ENCODE results near the gene ZNF30. TPM values are rescaled to one million over a fixed set of nuclear protein-coding genes. Genes with fewer than 3 reads are reported as not detected.

Gene ZNF30
- total RNA-seq, 5 donors from 2014 or later (not counting 1 experiment from before 2014, with no cell fraction given) = 3.2 to 10.5 (median 8.7) TPM

DNA sequence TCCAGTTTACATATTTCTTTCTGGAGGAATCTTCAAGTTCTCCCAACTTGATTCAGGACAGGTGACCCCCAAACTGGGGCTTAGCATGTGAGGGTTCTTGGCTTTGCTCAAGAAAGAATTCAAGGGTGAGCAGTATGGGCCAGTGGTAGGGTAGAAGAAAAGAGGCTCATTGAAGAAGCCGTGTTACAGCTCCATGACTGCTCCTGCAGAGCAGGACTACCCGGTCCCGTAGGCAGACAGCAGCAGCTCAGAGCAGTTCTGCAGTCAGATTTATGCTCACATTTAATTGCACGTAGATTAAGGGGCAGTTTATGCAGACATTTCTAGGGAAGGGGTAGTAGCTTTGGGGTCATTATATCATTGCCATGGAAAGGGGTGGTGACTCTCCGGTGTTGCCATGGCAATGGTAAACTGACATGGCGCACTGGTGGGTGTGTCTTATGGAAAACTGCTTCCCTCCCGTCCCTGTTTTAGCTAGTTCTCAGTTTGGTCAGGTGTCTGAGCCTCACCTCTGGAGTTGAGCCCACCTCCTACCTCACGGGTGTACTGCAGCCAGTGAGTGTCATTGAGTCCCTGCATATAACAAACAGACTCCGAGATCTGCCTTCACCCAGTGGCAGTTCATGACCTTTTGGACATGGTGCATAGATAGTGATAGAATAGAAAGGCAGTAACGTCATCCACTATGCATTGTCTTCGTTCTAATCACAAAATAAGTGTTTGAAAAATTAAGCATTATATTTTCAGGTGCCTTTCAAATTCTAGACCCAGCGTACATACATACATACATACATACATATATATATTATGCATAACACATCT lies 53.3 kb downstream of the ZNF30 start:
- Mint-ChIP-seq H3K36me3 (no peaks in the 10 kb centered on the region), H3K9me3 (peaks cover 0 to 9% (median 0%) of the 10 kb centered on the region in 3 donors), H3K4me1 (peaks cover under 1 to 14% (median 12%) of the 10 kb centered on the region in 3 donors), H3K27ac (no peak overlapping the region), H3K27me3 (peaks cover 0 to 3% of the 10 kb centered on the region in 2 donors), H3K4me3 (no peak overlapping the region)
- CTCF ChIA-PET = no interaction called here
- Histone ChIP-seq H3K27ac (ENCODE audit: low read length) (no peak overlapping the region), H3K4me3 (ENCODE audit: control insufficient read depth in 1 of 2, extremely low read depth in 1 of 2, low read length in 1 of 2) (no peak overlapping the region), H3K9me3 (no peaks in the 10 kb centered on the region), H3K27me3 (replicated peaks in 1 of 2; ENCODE audit: control insufficient read depth in 2 of 2, extremely low read depth in 1 of 2, insufficient read depth in 2 of 2, low read length in 1 of 2) (no peaks in the 10 kb centered on the region), H3K36me3 (ENCODE audit: control insufficient read depth in 2 of 2, extremely low read depth in 1 of 2, insufficient read depth in 1 of 2, low read length in 1 of 2) (no peaks in the 10 kb centered on the region), H3K4me1 (ENCODE audit: control insufficient read depth in 1 of 2, extremely low read depth in 1 of 2, insufficient read depth in 2 of 2, low read length in 2 of 2) (peaks cover 0 to 2% of the 10 kb centered on the region in 2 experiments)
- DNase-seq (no peak), ATAC-seq (replicated peaks in 1 of 4) (no peak)
- POLR2A ChIA-PET = interaction anchor here in 1 of 2 donors (0.6 kb wide), 1 partner anchor 207 kb away, joined by 3 read pairs; no protein-coding TSS in a partner anchor
- WGBS (ENCODE audit: insufficient coverage) = 92% methylated on average over 7 of the region's 12 CpGs

GRCh38 chr19:34982275-34982674 lies 55.6 kb downstream of the ZNF30 start:
- ChIA-PET CTCF (no interaction called here), POLR2A (no interaction called here)
- no peak for ATAC-seq (replicated peaks in 1 of 4)
- peaks cover 5 to 7% of the 10 kb centered on the region in 2 experiments for H3K4me1 ChIP-seq (ENCODE audit: control insufficient read depth in 1 of 2, extremely low read depth in 1 of 2, insufficient read depth in 2 of 2, low read length in 2 of 2)
- Mint-ChIP-seq H3K4me1 (peaks cover 11 to 24% (median 19%) of the 10 kb centered on the region in 3 donors), H3K9me3 (no peaks in the 10 kb centered on the region), H3K36me3 (no peaks in the 10 kb centered on the region), H3K27me3 (peaks cover 0 to 3% of the 10 kb centered on the region in 2 donors), H3K27ac (no peak overlapping the region), H3K4me3 (no peak overlapping the region)
- no peaks in the 10 kb centered on the region for H3K27me3 ChIP-seq (replicated peaks in 1 of 2; ENCODE audit: control insufficient read depth in 2 of 2, extremely low read depth in 1 of 2, insufficient read depth in 2 of 2, low read length in 1 of 2)
- DNase-seq = no peak
- WGBS (ENCODE audit: insufficient coverage) = no CpG with 5 or more reads among the region's 5 CpGs
- H3K4me3 ChIP-seq (ENCODE audit: control insufficient read depth in 1 of 2, extremely low read depth in 1 of 2, low read length in 1 of 2) = no peak overlapping the region
- H3K9me3 ChIP-seq = no peaks in the 10 kb centered on the region
- H3K36me3 ChIP-seq (ENCODE audit: control insufficient read depth in 2 of 2, extremely low read depth in 1 of 2, insufficient read depth in 1 of 2, low read length in 1 of 2) = no peaks in the 10 kb centered on the region
- H3K27ac ChIP-seq (ENCODE audit: low read length) = no peak overlapping the region

- Mint-ChIP-seq H3K27me3 (peaks cover 0 to 3% of the 10 kb centered on the region in 2 donors), H3K36me3 (no peaks in the 10 kb centered on the region), H3K27ac (no peak overlapping the region), H3K9me3 (no peaks in the 10 kb centered on the region), H3K4me1 (peaks cover 11 to 30% (median 30%) of the 10 kb centered on the region in 3 donors), H3K4me3 (no peak overlapping the region)
- POLR2A ChIA-PET = interaction anchor here in 1 of 2 donors (0.6 kb wide), 2 partner anchors 10 to 17 kb away, joined by 3 read pairs; no protein-coding TSS in a partner anchor
- Histone ChIP-seq H3K27me3 (replicated peaks in 1 of 2; ENCODE audit: control insufficient read depth in 2 of 2, extremely low read depth in 1 of 2, insufficient read depth in 2 of 2, low read length in 1 of 2) (no peaks in the 10 kb centered on the region), H3K36me3 (ENCODE audit: control insufficient read depth in 2 of 2, extremely low read depth in 1 of 2, insufficient read depth in 1 of 2, low read length in 1 of 2) (no peaks in the 10 kb centered on the region), H3K27ac (ENCODE audit: low read length) (no peak overlapping the region), H3K4me1 (ENCODE audit: control insufficient read depth in 1 of 2, extremely low read depth in 1 of 2, insufficient read depth in 2 of 2, low read length in 2 of 2) (peaks cover 5 to 7% of the 10 kb centered on the region in 2 experiments), H3K9me3 (no peaks in the 10 kb centered on the region), H3K4me3 (ENCODE audit: control insufficient read depth in 1 of 2, extremely low read depth in 1 of 2, low read length in 1 of 2) (no peak overlapping the region)
- ATAC-seq (replicated peaks in 1 of 4) (no peak), DNase-seq (no peak)
- CTCF ChIA-PET = interaction anchor here in 1 of 2 donors (0.6 kb wide), 1 partner anchor 29 kb away, joined by 3 read pairs; no protein-coding TSS in a partner anchor
- 86% methylated on average over 1 of the region's 4 CpGs for WGBS (ENCODE audit: insufficient coverage)
Observed at GRCh38 chr19:34983786-34984185, 57.1 kb downstream of the ZNF30 start.

DNA sequence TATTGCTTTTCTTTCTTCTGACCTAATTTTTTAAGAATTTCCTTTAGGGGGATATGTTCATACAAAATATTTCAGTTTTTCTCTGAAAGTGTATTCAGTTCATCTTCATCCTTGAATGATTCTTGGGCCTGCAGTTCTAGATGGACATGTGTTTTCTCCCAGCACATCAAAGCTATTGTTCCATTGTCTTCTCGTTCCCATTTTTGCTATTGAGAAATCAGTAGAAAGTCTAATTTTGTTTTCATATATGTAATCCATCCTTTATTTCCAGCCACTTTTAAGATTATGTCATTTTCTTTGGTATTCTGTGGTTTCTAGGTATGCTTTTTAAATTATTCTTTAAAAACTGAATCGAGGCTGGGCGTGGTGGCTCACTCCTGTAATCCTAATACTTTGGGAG lies 57.6 kb downstream of the ZNF30 start:
- Mint-ChIP-seq H3K9me3 (no peaks in the 10 kb centered on the region), H3K4me1 (peaks cover 11 to 34% (median 34%) of the 10 kb centered on the region in 3 donors), H3K36me3 (no peaks in the 10 kb centered on the region), H3K4me3 (no peak overlapping the region), H3K27ac (peak overlapping the region in 1 of 2 donors; percentile 44), H3K27me3 (peaks cover 0 to under 1% of the 10 kb centered on the region in 2 donors)
- POLR2A ChIA-PET = interaction anchor here in 1 of 2 donors (0.6 kb wide), 1 partner anchor 17 kb away, joined by 3 read pairs; no protein-coding TSS in a partner anchor
- H3K27me3 ChIP-seq (replicated peaks in 1 of 2; ENCODE audit: control insufficient read depth in 2 of 2, extremely low read depth in 1 of 2, insufficient read depth in 2 of 2, low read length in 1 of 2) = no peaks in the 10 kb centered on the region
- H3K4me3 ChIP-seq (ENCODE audit: control insufficient read depth in 1 of 2, extremely low read depth in 1 of 2, low read length in 1 of 2) = no peak overlapping the region
- no peak overlapping the region for H3K27ac ChIP-seq (ENCODE audit: low read length)
- H3K4me1 ChIP-seq (ENCODE audit: control insufficient read depth in 1 of 2, extremely low read depth in 1 of 2, insufficient read depth in 2 of 2, low read length in 2 of 2) = peaks cover 5 to 7% of the 10 kb centered on the region in 2 experiments
- ATAC-seq (replicated peaks in 1 of 4) (no peak), DNase-seq (no peak)
- H3K36me3 ChIP-seq (ENCODE audit: control insufficient read depth in 2 of 2, extremely low read depth in 1 of 2, insufficient read depth in 1 of 2, low read length in 1 of 2) = no peaks in the 10 kb centered on the region
- WGBS (ENCODE audit: insufficient coverage) = no CpG with 5 or more reads among the region's 3 CpGs
- CTCF ChIA-PET = no interaction called here
- H3K9me3 ChIP-seq = no peaks in the 10 kb centered on the region

GRCh38 chr19:34985249-34986022 lies 58.7 kb downstream of the ZNF30 start:
- CTCF ChIA-PET = interaction anchor here in 1 of 2 donors (0.6 to 1.5 kb wide), 3 partner anchors 10 to 81 kb away, joined by 3 to 8 read pairs (median 3); no protein-coding TSS in a partner anchor
- DNase-seq = peak in 4 of 35 experiments; percentile 16 to 47 (median 38)
- peak; percentile 76 to 94 (median 89) for ATAC-seq (replicated peaks in 1 of 4)
- Mint-ChIP-seq H3K4me1 (peaks cover 13 to 39% (median 38%) of the 10 kb centered on the region in 3 donors), H3K27ac (peak overlapping the region; percentile 89 to 91), H3K4me3 (peak overlapping the region in 2 of 3 donors; percentile 18 to 49), H3K27me3 (no peaks in the 10 kb centered on the region), H3K36me3 (no peaks in the 10 kb centered on the region), H3K9me3 (no peaks in the 10 kb centered on the region)
- Histone ChIP-seq H3K27ac (ENCODE audit: low read length) (peak overlapping the region; percentile 48), H3K27me3 (replicated peaks in 1 of 2; ENCODE audit: control insufficient read depth in 2 of 2, extremely low read depth in 1 of 2, insufficient read depth in 2 of 2, low read length in 1 of 2) (no peaks in the 10 kb centered on the region), H3K4me3 (ENCODE audit: control insufficient read depth in 1 of 2, extremely low read depth in 1 of 2, low read length in 1 of 2) (no peak overlapping the region), H3K9me3 (no peaks in the 10 kb centered on the region), H3K36me3 (ENCODE audit: control insufficient read depth in 2 of 2, extremely low read depth in 1 of 2, insufficient read depth in 1 of 2, low read length in 1 of 2) (no peaks in the 10 kb centered on the region), H3K4me1 (ENCODE audit: control insufficient read depth in 1 of 2, extremely low read depth in 1 of 2, insufficient read depth in 2 of 2, low read length in 2 of 2) (peaks cover 5 to 7% of the 10 kb centered on the region in 2 experiments)
- POLR2A ChIA-PET = no interaction called here
- WGBS (ENCODE audit: insufficient coverage) = 26% methylated on average over 3 of the region's 7 CpGs

DNA sequence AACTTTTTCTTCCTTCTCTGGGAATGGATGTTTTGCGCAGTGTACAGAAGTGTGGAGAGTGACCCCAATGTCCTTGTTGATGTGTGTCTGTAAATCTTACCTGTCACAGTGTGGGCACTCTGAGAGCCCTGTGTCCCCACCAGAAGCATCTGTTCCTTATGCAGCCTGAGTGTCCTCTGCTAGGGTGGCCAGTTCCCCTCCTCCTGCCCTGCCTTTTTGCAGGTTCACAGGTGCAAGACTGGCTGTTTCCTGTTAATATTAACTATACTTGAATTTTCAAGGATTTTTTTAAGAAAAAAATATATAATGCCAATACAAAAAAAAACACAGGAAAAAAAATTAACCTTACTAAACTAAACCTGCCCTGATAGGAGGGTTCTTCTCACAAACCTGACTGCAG lies 61.4 kb downstream of the ZNF30 start:
- Mint-ChIP-seq H3K27me3 (no peaks in the 10 kb centered on the region), H3K9me3 (no peaks in the 10 kb centered on the region), H3K36me3 (no peaks in the 10 kb centered on the region), H3K4me1 (peaks cover 17 to 63% (median 51%) of the 10 kb centered on the region in 3 donors), H3K27ac (peak overlapping the region in 1 of 2 donors; percentile 59), H3K4me3 (no peak overlapping the region)
- H3K27ac ChIP-seq (ENCODE audit: low read length) = no peak overlapping the region
- DNase-seq = no peak
- peaks cover 5 to 7% of the 10 kb centered on the region in 2 experiments for H3K4me1 ChIP-seq (ENCODE audit: control insufficient read depth in 1 of 2, extremely low read depth in 1 of 2, insufficient read depth in 2 of 2, low read length in 2 of 2)
- H3K27me3 ChIP-seq (replicated peaks in 1 of 2; ENCODE audit: control insufficient read depth in 2 of 2, extremely low read depth in 1 of 2, insufficient read depth in 2 of 2, low read length in 1 of 2) = no peaks in the 10 kb centered on the region
- H3K4me3 ChIP-seq (ENCODE audit: control insufficient read depth in 1 of 2, extremely low read depth in 1 of 2, low read length in 1 of 2) = no peak overlapping the region
- ATAC-seq (replicated peaks in 1 of 4) = no peak
- no CpG with 5 or more reads among the region's 1 CpG for WGBS (ENCODE audit: insufficient coverage)
- ChIA-PET CTCF (no interaction called here), POLR2A (no interaction called here)
- no peaks in the 10 kb centered on the region for H3K9me3 ChIP-seq
- no peaks in the 10 kb centered on the region for H3K36me3 ChIP-seq (ENCODE audit: control insufficient read depth in 2 of 2, extremely low read depth in 1 of 2, insufficient read depth in 1 of 2, low read length in 1 of 2)
